ENCODE measurements around the gene TIGAR.

DNA sequence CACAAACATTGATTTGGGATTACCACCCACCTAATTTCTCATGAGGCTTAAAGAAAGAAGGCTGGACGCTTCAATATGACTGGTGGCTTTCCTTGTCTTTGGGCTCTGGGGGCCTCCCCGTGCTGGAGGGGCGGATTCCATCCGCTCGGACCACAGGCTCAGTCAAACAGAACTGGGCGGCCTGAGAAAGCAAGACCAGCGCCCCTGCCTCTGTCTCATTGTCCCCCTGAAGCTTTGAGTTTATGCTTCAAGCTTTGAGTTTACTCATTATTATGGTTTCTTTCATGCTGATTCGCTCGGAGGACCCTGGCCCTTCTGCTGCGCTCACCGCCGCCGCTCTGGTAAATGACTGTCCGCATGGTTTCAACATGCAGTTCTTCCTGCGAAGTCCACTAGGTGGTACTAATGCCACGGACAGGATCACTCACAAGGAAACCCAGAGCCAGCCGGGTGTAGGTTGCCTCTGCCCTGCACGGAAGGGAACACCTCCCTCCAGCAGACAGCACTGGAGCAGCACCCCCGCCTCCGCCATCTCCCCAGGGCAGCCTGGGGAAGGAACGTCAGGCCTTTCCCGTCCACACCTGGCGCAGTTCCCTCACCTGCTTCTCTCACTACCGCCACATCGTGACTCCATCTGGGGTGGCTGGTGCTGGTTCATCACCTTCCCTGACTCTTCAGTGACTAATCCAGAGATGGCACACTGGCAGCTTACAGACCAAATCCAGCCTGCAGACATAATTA is 13.2 kb upstream of the TIGAR start:
- TF ChIP-seq CTCF (IDR thresholded peaks at IDR 0.05; ENCODE audit: low read length) (peak; percentile 84), EZH2 (IDR thresholded peaks at IDR 0.05; ENCODE audit: borderline replicate concordance, low read length) (no peak)

Data from OCI-LY1 (cell line).